Stimulated activated CD4-positive, alpha-beta T cell treated with anti-CD3 and anti-CD28 coated beads, TNF-alpha, amount 100 ng/mL, for 1 hour (primary cell): ENCODE results near the gene RMI2.

Source experiments
- DNase-seq, 3 donors: peaks; one replicate each; pipeline ENCODE4 v3.0.0-alpha.2; 2020; ENCODE audit warnings: low read depth in 3 of 3, low spot score in 1 of 3

RMI2 gene

DNA sequence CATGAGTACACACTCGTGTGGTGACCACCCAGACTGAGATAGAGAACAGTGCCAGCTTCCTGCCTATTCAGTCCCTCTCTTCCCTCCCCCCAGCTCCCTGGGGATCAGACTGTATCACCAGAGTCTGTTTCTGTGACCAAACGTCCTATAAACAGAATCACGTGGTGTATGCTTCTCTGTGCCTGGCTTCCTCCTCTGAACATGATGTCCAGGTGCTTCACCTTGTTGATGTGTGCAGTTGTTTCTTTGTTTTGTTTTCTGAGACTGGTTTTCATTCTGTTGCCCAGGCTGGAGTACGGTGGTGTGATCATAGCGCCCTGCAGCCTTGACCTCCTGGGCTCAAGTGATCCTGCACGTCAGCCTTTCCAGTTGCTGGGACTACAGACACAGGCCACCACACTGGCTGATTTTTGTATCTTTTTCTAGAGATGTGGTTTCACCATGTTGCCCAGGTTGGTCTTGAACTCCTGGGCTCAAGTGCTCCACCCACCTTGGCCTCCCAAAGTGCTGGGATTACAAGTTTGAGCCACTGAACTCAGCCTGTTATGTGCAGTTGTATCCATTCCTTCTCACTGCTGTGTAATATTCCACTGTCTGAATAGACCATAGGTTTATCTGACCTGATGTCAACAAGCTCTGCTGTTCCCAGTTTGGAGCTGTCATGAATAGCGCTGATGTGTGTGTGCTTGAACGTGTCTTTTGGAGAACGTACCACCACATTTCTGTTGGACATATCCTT lies 35.2 kb upstream of the RMI2 start:
- DNase-seq: no peak

DNA sequence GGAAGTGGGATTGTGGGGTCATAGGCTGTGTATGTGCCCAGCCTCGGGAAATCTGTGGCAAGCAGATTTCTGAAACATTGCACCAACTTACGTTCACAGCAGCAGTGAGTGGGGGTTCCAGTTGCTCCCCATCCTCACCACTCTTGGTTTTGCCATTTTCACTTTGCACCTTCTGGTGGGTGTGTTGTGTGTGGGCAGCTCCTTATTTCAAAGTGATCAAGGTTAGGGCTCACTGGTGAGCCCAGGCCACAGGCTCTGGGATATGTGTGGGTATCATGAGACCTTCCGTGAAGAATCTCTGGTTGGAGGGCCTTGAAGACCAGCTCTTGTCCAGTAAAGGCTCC lies 34.7 kb upstream of the RMI2 start:
- DNase-seq: no peak

DNA sequence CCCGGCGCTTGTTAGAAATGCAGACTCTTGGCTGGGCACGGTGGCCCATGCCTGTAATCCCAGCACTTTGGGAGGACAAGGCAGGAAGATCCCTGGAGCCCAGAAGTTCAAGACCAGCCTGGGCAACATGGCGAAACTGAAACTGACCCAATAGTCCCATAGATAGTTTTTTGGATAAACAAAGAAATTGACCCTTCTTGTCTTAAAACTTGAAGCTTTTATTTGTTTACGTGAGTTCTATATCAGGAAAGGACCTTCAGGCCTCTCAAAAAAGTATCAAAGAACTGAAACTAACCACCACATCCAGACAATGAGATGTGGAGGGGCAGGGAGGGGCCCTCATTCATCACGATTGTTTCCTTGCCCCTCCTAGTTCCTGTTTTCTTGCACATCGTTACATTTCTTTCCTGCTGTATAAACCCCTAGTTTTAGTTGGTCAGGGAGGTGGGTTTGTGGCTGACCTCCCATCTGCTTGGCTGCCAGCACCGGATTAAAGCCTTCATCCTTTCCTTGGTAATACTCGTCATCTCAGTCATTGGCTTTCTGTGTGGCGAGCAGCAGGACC lies 34.2 kb upstream of the RMI2 start:
- DNase-seq: no peak

DNA sequence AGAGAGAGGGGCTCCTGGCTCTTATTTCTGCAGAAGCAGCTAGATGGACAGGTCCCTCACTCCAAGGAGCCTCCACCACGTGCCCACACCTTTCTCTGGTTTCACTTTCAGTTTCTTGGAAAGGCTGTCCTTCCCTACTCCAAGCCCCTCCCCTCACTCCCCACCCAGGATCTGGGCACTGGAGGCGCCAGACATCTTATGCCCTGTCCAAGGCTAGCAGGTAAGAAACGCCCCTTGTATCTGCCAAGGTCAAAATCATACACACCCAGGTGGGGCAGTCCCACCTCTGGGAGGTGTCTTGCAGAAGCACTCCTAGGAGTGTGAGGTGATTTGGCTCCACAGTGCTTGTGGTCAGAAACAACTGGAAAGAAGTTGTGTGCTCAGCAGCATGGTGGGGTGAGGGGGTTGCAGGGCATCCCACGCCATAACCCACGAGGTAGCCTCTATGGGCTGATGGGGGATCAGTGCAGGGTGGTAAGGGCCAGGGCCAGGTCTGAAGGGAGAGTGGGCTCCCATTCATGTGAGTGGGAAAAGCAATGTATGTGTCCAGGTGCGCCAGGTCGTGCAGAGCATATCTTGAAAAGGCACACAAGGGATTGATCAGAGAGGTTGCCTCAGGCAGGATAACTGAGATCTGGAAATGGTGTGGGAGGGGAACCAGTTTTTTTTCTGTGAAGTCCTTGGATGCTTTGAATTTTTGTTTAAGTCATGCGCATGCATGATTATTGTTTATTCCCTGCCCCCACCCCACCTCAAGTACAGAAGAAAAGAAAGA lies 32.4 kb upstream of the RMI2 start:
- DNase-seq: no peak

DNA sequence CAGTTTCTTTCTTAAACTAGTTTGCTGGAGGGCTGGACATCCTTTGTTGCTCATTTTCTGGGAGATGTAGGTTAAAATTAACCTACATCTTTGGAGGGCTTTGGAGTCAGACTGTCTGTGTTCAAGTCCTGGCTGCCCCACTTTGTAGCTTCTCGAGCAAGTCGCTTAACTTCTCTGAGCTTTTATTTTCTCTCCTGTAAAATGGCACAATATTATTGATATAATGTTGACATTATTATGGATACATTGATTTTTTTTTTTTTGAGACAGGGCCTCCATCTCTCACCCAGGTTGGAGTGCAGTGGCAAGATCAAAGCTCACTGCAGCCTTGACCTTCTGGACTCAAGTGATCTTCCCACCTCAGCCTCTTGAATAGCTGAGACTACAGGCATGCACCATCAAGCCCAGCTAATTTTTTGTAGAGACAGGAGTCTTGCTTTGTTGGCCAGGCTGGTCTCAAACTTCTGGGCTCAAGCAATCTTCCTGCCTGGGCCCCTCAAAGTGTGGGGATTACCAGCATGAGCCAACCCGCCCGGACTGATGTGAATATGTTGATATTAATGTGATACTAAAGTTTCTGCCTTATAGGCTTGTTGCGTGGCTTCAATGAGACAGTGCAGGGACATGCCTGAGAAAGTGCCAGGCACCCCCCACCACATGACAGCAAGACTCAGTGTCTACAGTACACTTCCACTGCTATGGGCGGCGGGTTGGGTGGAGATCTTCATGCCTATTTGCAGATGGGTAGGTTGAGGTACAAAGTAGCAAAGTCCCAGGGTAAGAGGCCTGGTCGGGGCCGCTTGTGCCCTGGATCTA lies 31.6 kb upstream of the RMI2 start:
- DNase-seq: no peak

DNA sequence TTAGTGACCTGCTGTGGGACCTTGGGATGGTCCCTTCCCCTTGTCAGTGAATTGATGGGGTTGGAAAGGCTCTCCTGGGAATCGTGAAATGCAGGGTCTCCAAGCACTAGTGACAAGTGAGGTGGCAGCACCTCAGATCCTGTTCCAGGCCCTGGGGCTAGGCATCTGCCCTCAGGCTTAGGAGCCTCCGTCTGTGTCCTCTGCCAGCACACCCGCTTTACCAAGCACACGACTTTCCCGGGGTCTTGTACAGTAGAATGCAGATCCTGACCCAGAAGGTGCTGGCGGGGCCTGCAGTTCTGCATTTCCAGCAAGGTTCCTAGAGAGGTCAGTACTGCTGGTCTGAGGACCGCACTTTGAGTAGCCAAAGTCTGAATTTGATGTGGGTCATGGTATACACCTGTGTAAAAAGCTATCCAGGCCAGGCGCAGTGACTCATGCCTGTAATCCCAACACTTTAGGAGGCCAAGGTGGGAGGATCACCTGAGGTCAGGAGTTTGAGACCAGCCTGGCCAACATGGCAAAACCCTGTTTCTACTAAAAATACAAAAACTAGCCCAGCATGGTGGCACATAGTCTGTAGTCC lies 30.9 kb upstream of the RMI2 start:
- DNase-seq: no peak

DNA sequence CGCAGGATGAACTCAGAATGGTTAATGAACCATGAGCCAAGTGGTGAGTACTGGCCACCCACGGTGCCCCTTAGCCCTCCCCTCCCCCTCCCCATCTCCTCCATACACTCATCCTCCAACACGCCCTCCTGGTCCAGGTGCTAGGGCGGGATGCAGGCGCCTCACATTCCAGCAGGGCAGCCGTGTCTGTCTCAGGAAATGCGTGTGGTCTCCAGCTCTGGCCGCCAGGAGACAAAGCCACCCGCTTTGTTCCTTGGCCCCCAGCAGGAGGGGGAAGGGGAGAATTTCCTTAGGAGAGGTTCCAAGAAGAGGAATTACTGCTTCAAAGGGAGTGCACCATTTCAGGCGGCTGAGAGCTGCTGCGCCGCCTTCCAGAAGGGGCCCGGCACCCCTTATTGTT lies 29.7 kb upstream of the RMI2 start:
- DNase-seq: no peak

DNA sequence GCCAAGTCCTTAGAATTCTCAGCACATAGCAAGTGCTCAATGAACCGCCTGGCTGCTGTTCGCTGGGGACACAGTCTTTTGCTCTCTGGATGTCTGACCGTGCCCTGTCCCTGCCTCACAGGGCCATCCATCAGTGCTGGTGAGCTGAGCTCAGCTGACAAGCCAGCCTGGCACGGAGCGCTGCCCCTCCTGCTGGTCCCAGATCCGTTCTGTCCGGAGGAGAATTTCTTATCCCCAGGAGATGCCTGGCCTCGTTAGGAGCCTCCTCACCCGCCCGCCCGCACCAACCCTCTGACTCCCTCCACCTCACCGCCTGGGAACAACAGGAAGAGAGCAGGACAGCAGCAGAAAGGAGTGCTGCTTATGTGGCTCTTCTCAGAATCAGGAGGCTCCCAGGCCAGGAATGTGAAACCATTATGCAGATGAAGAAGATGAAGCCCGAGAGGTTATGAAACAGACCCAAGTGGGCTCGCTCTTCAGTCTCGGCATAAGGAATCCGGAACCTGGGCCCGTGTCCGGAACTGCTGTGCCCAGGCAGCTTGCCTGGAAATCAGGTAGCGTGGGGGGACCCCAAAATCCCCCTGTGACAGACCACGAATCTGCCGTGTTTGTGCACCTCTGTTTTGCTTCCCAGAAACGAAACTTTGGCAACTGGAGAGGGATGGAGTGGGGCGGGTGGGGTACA lies 28.8 kb upstream of the RMI2 start:
- DNase-seq: no peak

DNA sequence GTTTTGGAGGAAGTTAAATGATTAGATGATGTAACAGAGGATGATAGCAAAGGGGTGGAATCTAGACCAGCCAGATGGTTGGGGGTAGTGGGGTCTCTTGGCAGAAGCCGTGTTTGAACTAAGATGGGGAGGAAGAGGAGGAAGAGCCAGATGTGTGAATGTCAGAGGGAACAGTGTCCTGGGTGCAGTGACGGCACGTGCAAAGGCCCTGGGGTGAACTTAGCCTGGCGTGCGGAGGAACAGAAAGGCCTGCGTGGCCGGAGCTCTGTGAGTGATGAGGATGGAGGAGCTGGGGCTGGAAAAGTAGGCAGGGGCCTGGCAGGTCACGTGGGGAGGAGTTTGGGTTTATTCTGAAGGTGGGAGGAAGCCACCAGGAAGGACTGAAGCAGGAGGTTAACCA lies 26.4 kb upstream of the RMI2 start:
- no peak for DNase-seq

DNA sequence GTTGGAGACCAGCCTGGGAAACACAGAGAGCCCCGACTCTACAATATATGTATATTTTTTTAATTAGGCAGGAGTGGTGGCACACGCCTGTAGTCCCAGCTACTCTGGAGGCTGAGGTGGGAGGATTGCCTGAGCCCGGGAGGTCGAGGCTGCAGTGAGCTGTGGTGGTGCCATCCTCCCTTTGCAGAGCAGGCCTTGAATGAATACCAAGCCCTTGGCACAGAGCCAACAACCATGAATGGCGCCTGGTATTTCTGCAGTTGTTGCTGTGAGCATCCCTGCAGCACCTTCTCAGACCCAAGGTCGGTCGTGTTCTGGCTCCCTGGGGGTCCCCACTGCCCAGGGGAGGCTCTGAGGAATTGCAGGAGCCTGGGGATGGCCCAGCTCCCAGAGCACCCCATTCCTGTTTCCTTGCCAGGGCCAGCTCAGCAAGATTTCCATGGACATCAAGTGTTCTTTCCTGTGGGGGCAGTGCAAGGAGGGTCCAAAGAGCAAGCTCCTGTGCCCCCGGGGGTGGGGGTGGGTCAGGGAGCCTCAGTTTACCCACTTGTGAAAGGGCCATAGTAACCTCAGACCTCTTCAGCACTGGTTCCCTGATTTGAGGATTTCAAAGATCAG lies 25.6 kb upstream of the RMI2 start:
- DNase-seq: no peak

DNA sequence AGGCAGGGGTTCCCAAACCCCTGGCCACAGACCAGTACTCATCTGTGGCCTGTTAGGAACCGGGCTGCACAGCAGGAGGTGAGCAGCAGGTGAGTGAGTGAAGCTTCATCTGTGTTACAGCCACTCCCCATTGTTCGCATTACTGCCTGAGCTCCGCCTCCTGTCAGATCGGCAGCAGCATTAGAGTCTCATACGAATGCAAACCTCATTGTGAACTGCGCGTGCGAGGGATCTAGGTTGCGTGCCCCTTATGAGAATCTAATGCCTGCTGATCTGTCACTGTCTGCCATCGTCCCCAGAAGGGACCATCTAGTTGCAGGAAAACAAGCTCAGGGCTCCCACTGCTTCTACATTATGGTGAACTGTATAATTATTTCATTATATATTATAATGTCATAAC lies 25.1 kb upstream of the RMI2 start:
- DNase-seq: no peak

DNA sequence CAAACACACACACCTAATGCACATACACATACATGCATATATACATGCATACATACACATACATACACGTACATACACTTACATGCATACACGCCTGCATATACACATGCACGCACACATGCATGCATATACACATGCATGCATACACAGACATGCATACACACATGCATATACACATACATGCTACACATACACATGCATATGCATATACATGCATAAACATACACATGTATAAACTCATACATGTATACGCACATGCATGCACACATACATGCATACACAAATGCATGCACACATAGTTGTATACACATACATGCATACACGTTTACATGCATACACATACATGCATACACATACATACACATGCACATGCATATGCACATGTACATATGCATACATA lies 23.6 kb upstream of the RMI2 start:
- DNase-seq: no peak

DNA sequence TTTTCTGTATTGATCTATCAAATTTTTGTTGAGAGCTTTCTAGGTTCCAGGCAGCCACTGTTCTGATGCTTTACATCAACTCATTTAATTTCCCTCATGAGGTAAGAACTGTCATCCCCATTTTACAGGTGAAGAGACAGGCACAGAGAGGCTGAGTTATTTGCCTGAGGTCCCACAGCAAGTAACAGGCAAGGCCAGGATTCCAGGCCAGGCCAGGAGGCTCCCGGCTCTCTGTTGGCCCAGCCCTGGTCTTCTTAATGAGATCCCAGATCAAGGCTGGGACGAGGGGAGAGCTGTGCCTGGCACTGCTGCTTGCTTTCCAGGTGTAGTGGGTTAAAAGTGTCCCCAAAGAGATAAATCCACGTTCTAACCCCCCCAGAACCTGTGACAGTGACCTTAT lies 22.4 kb upstream of the RMI2 start:
- DNase-seq: no peak

DNA sequence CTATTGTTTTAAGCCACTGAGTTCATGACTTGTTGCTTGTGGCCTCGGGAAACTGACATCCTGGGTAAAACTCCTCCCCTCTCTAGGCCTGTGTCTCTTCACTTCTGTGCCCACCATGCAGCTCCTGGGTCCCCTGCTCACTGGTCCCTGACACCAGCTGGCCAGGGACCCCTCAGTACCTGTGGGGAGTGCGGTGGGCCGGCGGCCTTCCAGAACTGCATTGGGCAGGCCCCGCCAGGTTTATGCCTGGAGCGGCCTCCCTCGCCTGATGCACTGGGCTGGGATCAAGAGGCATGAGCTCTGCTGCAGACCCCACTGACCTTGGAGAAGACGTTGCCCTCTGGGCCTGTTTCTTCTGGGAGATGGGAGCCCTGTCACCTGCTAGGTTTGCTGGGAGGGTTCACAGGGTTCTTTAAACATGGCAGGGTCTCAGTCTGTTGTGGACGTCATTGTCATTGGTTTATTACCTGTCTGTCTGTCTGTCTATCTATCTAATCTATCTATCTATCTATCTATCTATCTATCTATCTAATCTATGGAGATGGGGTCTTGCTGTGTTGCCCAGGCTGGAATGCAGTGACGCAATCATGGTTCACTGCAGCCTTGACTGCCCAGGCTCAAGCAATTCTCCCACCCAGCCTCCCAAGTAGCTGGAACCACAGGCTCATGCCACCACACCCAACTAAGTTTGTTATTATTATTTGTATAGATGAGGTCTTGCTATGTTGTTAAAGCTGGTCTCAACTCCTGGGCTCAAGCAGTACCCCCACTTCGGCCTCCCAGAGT lies 21.5 kb upstream of the RMI2 start:
- no peak for DNase-seq

DNA sequence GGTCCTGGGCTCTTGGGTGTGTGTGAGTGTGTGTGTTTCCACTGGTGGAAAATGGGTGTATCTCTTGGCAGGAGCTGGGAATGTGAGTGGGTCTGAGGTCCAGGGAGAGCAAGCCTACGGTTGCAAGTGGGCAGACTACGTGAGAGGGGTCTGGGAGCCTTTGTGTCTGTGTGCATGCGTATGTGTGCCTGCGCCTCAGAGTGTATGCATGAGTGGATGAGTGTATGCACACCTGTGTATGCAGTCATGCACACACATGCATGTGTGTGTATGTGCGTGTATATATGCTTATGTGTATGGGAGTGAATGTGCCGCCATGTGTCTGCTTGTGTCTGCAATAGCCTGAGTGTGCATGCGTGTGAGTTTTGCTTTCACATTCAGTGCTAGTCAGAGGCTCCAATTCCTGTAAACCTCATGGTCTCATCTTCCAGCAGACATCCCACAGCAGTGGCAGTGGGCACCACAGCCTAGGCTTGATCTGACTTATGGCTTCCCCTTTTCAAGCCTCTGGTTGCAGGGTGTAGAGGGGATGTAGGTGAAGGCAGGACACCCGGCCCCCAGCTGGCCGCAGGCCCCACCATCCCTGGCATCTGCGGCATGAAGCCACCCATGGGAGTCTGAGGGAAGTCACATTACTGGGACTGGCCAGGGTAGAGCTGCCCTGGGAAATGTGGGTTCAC lies 19.7 kb upstream of the RMI2 start:
- no peak for DNase-seq

DNA sequence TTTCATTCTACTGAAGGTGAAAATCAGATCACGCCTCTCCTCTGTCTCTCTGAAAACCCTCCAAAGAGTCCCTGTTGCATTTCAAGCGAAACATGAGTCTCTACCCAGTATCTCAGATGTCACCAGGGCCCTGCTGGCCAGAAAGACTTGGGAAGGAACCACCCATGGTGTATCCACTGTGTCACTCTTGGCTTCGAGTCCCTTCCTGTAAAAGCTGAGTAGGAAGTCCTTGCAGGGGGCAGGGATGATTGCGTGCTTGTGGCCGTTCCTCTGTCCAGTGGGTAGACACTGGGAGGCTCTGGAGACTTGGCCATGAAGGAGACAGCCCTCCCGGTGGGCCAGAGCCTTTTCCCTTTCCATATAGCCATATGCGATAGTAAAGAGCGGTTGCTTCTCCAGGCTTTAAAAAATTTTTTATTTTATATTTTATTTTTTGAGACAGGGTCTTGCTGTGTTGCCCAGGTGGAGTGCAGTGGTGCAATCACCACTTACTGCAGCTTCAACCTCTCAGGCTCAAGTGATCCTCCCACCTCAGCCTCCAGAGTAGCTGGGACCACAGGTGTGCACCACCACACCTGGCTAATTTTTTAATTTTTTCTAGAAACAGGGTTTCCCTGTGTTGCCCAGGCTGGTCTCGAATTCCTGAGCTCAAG lies 19.0 kb upstream of the RMI2 start:
- no peak for DNase-seq

DNA sequence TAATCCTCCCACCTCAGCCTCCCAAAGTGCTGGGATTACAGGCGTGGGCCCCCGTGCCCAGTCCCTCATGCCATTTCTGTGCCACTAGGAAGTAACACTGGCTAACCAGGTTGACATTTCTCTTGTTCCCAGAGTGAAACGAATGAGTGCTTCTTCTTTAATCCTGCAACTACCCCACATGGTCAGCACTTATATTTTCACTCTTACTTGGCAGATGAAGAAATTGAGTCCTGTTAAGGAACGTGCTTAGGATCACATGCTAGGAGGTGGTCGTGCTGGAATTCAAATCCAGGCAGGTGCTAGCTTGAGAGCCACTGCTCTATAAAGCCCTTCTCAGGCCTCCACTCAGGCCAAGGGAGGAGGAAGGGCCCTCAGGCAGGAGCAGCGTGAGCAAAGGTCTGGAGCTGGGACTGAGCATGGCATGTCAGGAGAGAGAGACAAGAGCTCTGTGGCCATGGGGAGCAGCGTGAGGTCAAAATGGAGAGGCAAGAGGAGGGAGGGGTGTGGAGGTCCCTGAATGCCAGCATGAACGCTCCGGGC lies 18.5 kb upstream of the RMI2 start:
- no peak for DNase-seq
